ENCODE data around the gene CARD19. TPM values are rescaled to one million over a fixed set of nuclear protein-coding genes. Genes with fewer than 3 reads are reported as not detected.

CARD19 gene
- total RNA-seq, 3 donors from 2014 or later, result 59.0 to 79.3 (median 62.1) TPM

GRCh38 chr9:93080406-93080805, 15.6 kb upstream of the CARD19 start:
- H3K27me3 ChIP-seq, result no peaks in the 10 kb centered on the region
- no peaks in the 10 kb centered on the region for H3K9me3 ChIP-seq
- H3K27ac ChIP-seq, result no peak overlapping the region
- intact Hi-C loops (cut with DNase I; ENCODE audit: low total_unique reads), result no loop called here
- no peak overlapping the region for H3K4me3 ChIP-seq
- no peaks in the 10 kb centered on the region for H3K4me1 ChIP-seq
- no peaks in the 10 kb centered on the region for H3K36me3 ChIP-seq
- peak in 1 of 2 donors; percentile 49 for DNase-seq (ENCODE audit: low spot score in 2 of 2)
- no peak for TF ChIP-seq POLR2A (IDR thresholded peaks at IDR 0.05)
- no peak for TF ChIP-seq POLR2AphosphoS5 (IDR thresholded peaks at IDR 0.05)
- TF ChIP-seq CTCF (IDR thresholded peaks at IDR 0.05), result no peak

GRCh38 chr9:93081081-93081529, 14.9 kb upstream of the CARD19 start:
- no peak for TF ChIP-seq POLR2AphosphoS5 (IDR thresholded peaks at IDR 0.05)
- TF ChIP-seq CTCF (IDR thresholded peaks at IDR 0.05), result no peak
- TF ChIP-seq POLR2A (IDR thresholded peaks at IDR 0.05), result no peak
- no peaks in the 10 kb centered on the region for H3K36me3 ChIP-seq
- H3K4me3 ChIP-seq, result no peak overlapping the region
- H3K4me1 ChIP-seq, result no peaks in the 10 kb centered on the region
- H3K9me3 ChIP-seq, result no peaks in the 10 kb centered on the region
- intact Hi-C loops (cut with DNase I; ENCODE audit: low total_unique reads), result no loop called here
- H3K27ac ChIP-seq, result no peak overlapping the region
- no peaks in the 10 kb centered on the region for H3K27me3 ChIP-seq
- DNase-seq (ENCODE audit: low spot score in 2 of 2), result peak in 1 of 2 donors; percentile 33

GRCh38 chr9:93081931-93082330, 14.1 kb upstream of the CARD19 start:
- Histone ChIP-seq H3K27ac (no peak overlapping the region), H3K4me3 (no peak overlapping the region), H3K9me3 (no peaks in the 10 kb centered on the region), H3K4me1 (no peaks in the 10 kb centered on the region), H3K36me3 (no peaks in the 10 kb centered on the region), H3K27me3 (no peaks in the 10 kb centered on the region)
- TF ChIP-seq CTCF (IDR thresholded peaks at IDR 0.05) (no peak), POLR2A (IDR thresholded peaks at IDR 0.05) (no peak), POLR2AphosphoS5 (IDR thresholded peaks at IDR 0.05) (no peak)
- DNase-seq (ENCODE audit: low spot score in 2 of 2), result no peak
- intact Hi-C loops (cut with DNase I; ENCODE audit: low total_unique reads), result no loop called here

GRCh38 chr9:93082841-93083411, 13.1 kb upstream of the CARD19 start:
- Histone ChIP-seq H3K27ac (peak overlapping the region in 1 of 2 donors; percentile 10), H3K36me3 (no peaks in the 10 kb centered on the region), H3K27me3 (no peaks in the 10 kb centered on the region), H3K4me1 (no peaks in the 10 kb centered on the region), H3K4me3 (no peak overlapping the region), H3K9me3 (no peaks in the 10 kb centered on the region)
- peak in 1 of 2 donors; percentile 45 for DNase-seq (ENCODE audit: low spot score in 2 of 2)
- intact Hi-C loops (cut with DNase I; ENCODE audit: low total_unique reads), result no loop called here
- TF ChIP-seq POLR2A (IDR thresholded peaks at IDR 0.05), result no peak
- no peak for TF ChIP-seq POLR2AphosphoS5 (IDR thresholded peaks at IDR 0.05)

- Histone ChIP-seq H3K27me3 (no peaks in the 10 kb centered on the region), H3K9me3 (no peaks in the 10 kb centered on the region), H3K4me3 (no peak overlapping the region), H3K4me1 (no peaks in the 10 kb centered on the region), H3K27ac (no peak overlapping the region), H3K36me3 (no peaks in the 10 kb centered on the region)
- TF ChIP-seq POLR2A (IDR thresholded peaks at IDR 0.05) (no peak), CTCF (IDR thresholded peaks at IDR 0.05) (no peak), POLR2AphosphoS5 (IDR thresholded peaks at IDR 0.05) (no peak)
- peak in 1 of 2 donors; percentile 12 for DNase-seq (ENCODE audit: low spot score in 2 of 2)
- intact Hi-C loops (cut with DNase I; ENCODE audit: low total_unique reads), result no loop called here
Observed at GRCh38 chr9:93083592-93084470, 12.2 kb upstream of the CARD19 start.

Measured in breast epithelium (tissue), 4 donors.